ENCODE data around the gene IKBKG.
"Not testable (repeated sequence)": the region's sequence is repeated elsewhere in the genome, so short reads cannot be mapped to it uniquely, and the experiment has no call there.

The IKBKG gene

DNA sequence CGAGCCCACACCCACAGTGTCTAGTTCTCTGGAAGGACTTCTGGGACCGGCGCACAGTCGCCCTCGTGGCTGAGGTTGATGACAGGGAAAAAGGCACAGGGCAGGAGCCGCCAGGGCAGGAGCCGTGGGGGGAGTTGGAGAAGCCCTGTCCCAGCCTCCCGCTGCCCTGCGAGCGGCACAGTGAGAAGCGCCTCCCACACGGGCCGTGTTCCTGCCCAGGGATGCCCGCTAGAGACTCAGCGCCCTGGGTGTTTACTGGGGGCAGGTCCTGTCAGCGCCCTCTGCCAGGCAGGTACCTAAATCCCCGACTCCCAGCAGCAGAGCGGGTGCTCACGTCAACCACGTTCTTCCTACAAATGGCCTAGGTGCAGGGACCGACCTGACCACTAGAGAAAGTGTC, 11.5 kb downstream of the IKBKG start:
- DNase-seq (ENCODE audit: low read depth in 2 of 2) = not testable (repeated sequence)

DNA sequence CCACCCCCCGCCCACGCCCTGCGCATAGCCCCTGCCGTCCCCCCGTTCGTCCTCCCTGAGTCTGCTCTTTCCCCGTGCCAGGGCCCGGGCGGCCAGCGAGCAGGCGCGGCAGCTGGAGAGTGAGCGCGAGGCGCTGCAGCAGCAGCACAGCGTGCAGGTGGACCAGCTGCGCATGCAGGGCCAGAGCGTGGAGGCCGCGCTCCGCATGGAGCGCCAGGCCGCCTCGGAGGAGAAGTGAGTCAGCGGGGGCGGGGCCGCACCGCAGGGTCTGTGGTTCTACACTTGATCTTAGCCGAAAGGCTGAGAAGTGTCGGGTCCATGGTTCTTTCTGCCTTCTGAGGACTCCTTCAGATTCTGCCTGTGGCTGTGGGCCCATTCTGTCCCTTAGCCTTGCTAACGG, 12.9 kb downstream of the IKBKG start:
- DNase-seq (ENCODE audit: low read depth in 2 of 2) = not testable (repeated sequence)

DNA sequence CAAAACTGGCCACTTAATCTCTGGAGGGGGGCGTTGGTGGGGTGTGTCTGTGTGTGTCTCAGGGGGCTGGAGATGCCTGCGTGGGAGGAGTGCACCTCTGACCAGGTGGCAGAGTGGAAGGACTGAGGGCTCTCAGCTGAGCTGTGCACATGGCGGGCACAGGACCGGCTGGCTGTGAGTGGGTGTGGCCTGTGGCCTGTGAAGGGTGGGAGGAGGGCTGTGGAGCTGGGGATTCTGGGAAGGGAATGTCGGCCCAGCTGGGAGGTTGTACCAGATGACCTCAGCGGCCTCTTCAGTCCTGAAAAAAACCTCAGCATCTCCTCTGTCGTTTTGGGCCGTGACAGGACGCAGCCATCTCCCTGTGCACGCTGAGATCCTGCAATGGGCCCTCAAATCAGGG, 14.9 kb downstream of the IKBKG start:
- DNase-seq (ENCODE audit: low read depth in 2 of 2) = not testable (repeated sequence)

GRCh38 chrX:154570361-154570760, 22.9 kb downstream of the IKBKG start:
- not testable (repeated sequence) for DNase-seq (ENCODE audit: low read depth in 2 of 2)

- DNase-seq (ENCODE audit: low read depth in 2 of 2) = not testable (repeated sequence)
Observed at GRCh38 chrX:154573061-154573460, 25.6 kb downstream of the IKBKG start.

DNA sequence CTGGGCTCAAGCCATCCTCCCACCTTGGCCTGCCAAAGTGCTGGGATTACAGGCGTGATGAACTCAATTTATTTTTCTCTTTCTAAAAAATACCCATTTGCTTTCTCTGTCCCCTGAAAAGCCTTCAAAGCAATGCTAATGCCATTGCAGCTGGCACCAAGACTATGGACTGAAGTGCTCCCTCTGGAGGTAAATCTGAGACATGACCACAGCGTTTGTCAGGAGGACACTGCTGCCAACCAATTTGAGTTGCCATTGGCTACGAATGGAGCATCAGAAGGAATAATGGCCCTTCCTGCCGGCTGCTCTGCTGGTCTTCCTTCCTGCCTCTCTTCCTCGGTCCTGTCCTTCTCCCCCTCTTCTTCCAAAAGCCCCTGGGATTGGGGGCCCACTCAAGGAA, 27.7 kb downstream of the IKBKG start:
- DNase-seq (ENCODE audit: low read depth in 2 of 2) = not testable (repeated sequence)

GRCh38 chrX:154582994-154583393, 35.6 kb downstream of the IKBKG start:
- not testable (repeated sequence) for DNase-seq (ENCODE audit: low read depth in 2 of 2)

- DNase-seq (ENCODE audit: low read depth in 2 of 2) = not testable (repeated sequence)
Observed at GRCh38 chrX:154584585-154585183, 37.3 kb downstream of the IKBKG start, which contains the start of gene CTAG1A. Gene CTAG1A, plus strand, starts transcription at chrX:154585133. Its CDS starts 74 bp downstream, at chrX:154585207.

DNA sequence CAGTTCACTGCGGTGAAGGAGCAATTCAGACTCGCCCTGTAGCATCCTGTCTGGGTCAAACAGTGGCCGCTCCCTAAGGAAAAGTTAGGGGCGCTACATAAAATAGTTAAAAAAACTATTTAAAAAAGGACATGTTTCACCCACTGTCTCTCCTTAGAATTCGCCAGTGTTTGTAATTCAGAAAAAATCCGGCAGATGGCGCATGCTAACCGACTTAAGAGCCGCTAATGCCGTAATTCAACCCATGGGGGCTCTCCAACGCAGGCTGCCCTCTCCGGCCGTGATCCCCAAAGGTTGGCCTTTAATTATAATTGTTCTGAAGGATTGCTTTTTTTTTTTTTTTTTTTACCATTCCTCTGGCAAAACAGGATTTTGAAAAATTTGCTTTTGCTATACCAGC, 43.0 kb downstream of the IKBKG start:
- DNase-seq (ENCODE audit: low read depth in 2 of 2) = not testable (repeated sequence)

DNA sequence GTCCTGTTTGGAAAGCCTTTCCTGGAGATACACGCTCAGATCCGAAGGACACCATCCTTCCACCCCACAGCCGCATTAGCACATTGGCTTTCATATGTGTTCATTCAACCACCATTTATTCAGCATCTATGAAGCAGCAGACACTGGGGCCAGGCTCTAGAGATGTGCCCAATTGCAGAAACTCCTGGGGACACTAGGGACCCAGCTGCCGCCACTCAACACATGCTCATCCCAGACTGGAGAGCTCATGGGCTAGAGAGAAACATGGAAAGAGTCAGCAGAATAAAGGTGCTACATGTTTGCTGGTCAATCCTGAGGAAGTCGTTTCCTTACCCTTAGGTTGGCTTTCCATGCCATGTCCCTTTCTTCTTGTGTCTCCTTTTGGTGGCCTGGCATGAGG, 45.1 kb downstream of the IKBKG start:
- DNase-seq (ENCODE audit: low read depth in 2 of 2) = no peak

- DNase-seq (ENCODE audit: low read depth in 2 of 2) = no peak
Observed at GRCh38 chrX:154593201-154593600, 45.8 kb downstream of the IKBKG start.

DNA sequence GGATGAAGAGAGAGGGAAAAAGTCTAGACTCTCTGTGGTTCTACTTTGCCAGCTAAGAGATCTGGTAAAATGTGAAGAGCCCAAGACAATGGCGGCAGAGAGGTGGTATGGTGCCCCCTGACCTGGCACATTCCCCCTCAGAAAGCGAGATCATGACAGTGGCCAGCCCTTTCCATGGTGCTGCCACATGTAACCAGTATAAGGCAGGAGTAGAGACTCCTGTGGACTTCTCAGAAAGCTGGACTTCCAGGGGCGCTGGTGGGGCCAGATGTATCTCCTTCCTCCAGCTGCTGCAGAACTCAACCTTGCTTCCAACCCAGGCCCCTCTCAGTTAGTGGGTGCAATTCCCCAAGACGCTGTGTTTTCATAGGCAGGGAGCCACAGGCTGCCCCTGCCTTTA, 47.1 kb downstream of the IKBKG start:
- no peak for DNase-seq (ENCODE audit: low read depth in 2 of 2)

- DNase-seq (ENCODE audit: low read depth in 2 of 2) = no peak
Observed at GRCh38 chrX:154595559-154596249, 48.3 kb downstream of the IKBKG start.

GRCh38 chrX:154596290-154596929, 49.0 kb downstream of the IKBKG start:
- DNase-seq (ENCODE audit: low read depth in 2 of 2) = no peak

- DNase-seq (ENCODE audit: low read depth in 2 of 2) = no peak
Observed at GRCh38 chrX:154597221-154597620, 49.8 kb downstream of the IKBKG start.

- DNase-seq (ENCODE audit: low read depth in 2 of 2) = no peak
Observed at GRCh38 chrX:154598656-154599055, 51.2 kb downstream of the IKBKG start.

GRCh38 chrX:154599531-154599930, 52.1 kb downstream of the IKBKG start:
- DNase-seq (ENCODE audit: low read depth in 2 of 2) = no peak

- DNase-seq (ENCODE audit: low read depth in 2 of 2) = no peak
Observed at GRCh38 chrX:154600759-154601374, 53.4 kb downstream of the IKBKG start.

GRCh38 chrX:154602226-154602625, 54.8 kb downstream of the IKBKG start:
- DNase-seq (ENCODE audit: low read depth in 2 of 2) = no peak

DNA sequence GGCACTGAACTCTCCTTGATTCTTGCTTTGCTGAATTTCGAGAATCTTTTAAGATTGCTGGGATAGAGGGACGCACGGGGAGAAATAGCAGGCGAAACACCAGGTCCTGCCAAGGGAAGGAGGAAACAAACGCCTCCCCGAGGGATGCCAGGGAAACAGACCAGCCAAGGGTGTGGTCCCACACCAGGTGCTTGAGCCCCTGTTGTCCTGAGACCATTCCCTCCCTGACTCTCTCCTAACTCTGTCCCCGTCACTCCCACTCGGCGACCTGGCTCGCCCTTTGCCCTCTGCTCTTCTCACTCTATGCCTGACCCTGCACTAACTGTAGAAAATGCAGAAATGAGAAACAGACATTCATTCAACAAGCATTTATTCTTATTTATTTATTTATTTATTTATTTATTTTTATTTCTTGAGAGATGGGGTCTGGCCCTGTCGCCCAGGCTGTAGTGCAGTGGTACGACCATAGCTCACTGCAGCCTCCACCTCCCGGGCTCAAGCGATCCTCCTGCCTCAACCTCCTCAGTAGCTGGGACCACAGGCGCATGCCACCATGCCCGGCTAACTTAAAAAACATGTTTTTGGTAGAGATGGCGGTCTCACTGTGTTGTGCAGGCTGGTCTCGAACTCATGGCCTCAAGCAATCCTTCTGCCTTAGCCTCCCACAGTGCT, 55.5 kb downstream of the IKBKG start:
- DNase-seq (ENCODE audit: low read depth in 2 of 2) = no peak

- DNase-seq (ENCODE audit: low read depth in 2 of 2) = no peak
Observed at GRCh38 chrX:154603438-154604430, 56.3 kb downstream of the IKBKG start.

Measured in stimulated activated CD8-positive, alpha-beta memory T cell treated with anti-CD3 and anti-CD28 coated beads, Interleukin-7, amount 100 ng/mL, for 4 hours (primary cell).